Measurements from ENCODE around the gene SLC37A1.

Gene SLC37A1

GRCh38 chr21:42616941-42617340 is 103.3 kb downstream of the SLC37A1 start:
- TF ChIP-seq CTCF (IDR thresholded peaks at IDR 0.05; ENCODE audit: insufficient read depth, missing control alignments), result no peak
- FAIRE-seq (no peak), DNase-seq (ENCODE audit: insufficient read length, low spot score) (no peak)

GRCh38 chr21:42617486-42617885 is 103.8 kb downstream of the SLC37A1 start:
- DNase-seq (ENCODE audit: insufficient read length, low spot score) (no peak), FAIRE-seq (no peak)
- TF ChIP-seq CTCF (IDR thresholded peaks at IDR 0.05; ENCODE audit: insufficient read depth, missing control alignments), result no peak

- FAIRE-seq (no peak), DNase-seq (ENCODE audit: insufficient read length, low spot score) (no peak)
- TF ChIP-seq CTCF (IDR thresholded peaks at IDR 0.05; ENCODE audit: insufficient read depth, missing control alignments), result peak; percentile 11
These were observed 105.1 kb downstream of the SLC37A1 start for GRCh38 chr21:42618707-42619102.

- DNase-seq (ENCODE audit: insufficient read length, low spot score), result no peak
- TF ChIP-seq CTCF (IDR thresholded peaks at IDR 0.05; ENCODE audit: insufficient read depth, missing control alignments), result no peak
- FAIRE-seq, result no peak
These were observed 105.5 kb downstream of the SLC37A1 start for GRCh38 chr21:42619166-42619565.

GRCh38 chr21:42619841-42620240 is 106.2 kb downstream of the SLC37A1 start:
- TF ChIP-seq CTCF (IDR thresholded peaks at IDR 0.05; ENCODE audit: insufficient read depth, missing control alignments), result no peak
- no peak for FAIRE-seq

GRCh38 chr21:42621166-42621818 is 107.6 kb downstream of the SLC37A1 start:
- no peak for DNase-seq (ENCODE audit: insufficient read length, low spot score)
- no peak for FAIRE-seq
- no peak for TF ChIP-seq CTCF (IDR thresholded peaks at IDR 0.05; ENCODE audit: insufficient read depth, missing control alignments)

More at GRCh38 chr21:42619841-42620240, 106.2 kb downstream of the SLC37A1 start:
- no peak for DNase-seq (ENCODE audit: insufficient read length, low spot score)

GRCh38 chr21:42621819-42622177 is 108.1 kb downstream of the SLC37A1 start:
- no peak for FAIRE-seq
- DNase-seq (ENCODE audit: insufficient read length, low spot score), result no peak

More at GRCh38 chr21:42621819-42622177, 108.1 kb downstream of the SLC37A1 start:
- no peak for TF ChIP-seq CTCF (IDR thresholded peaks at IDR 0.05; ENCODE audit: insufficient read depth, missing control alignments)

Data from D721Med (cell line).